H9 (cell line): Measurements from ENCODE around the gene ARPC5. TPM values are rescaled to one million over a fixed set of nuclear protein-coding genes. Genes with fewer than 3 reads are reported as not detected.

Experiments used
- DNase-seq: peaks from one replicate; pipeline ENCODE4 v3.0.0-alpha.2; 2017
- H2AFZ ChIP-seq: one replicate; pipeline ENCODE4 v1.6.1; 2013; ENCODE audit warnings: mild to moderate bottlenecking, low read length, control low read depth, moderate library complexity
- H2AK5ac ChIP-seq: 2 replicates; pipeline ENCODE4 v1.6.1; 2013; ENCODE audit warnings: low read length, control low read depth, mixed read lengths; ENCODE audit not compliant: insufficient read length
- H2BK120ac ChIP-seq: one replicate; pipeline ENCODE4 v1.6.1; 2013; ENCODE audit warnings: low read depth, mild to moderate bottlenecking, low read length, control low read depth, inconsistent platforms; ENCODE audit not compliant: poor library complexity, severe bottlenecking
- H2BK12ac ChIP-seq: 2 replicates; pipeline ENCODE4 v1.6.1; 2013; ENCODE audit warnings: low read length, control low read depth, mixed read lengths, low read depth; ENCODE audit not compliant: insufficient read length
- H2BK15ac ChIP-seq: 2 replicates; pipeline ENCODE4 v1.6.1; 2013; ENCODE audit warnings: low read depth, low read length, control low read depth
- H2BK20ac ChIP-seq: one replicate; pipeline ENCODE4 v1.6.1; 2013; ENCODE audit warnings: low read depth, mild to moderate bottlenecking, low read length, control low read depth, inconsistent platforms; ENCODE audit not compliant: poor library complexity, severe bottlenecking
- H2BK5ac ChIP-seq: 2 replicates; pipeline ENCODE4 v1.6.1; 2013; ENCODE audit warnings: low read length, control low read depth, mixed read lengths; ENCODE audit not compliant: insufficient read length
- H3K14ac ChIP-seq: 2 replicates; pipeline ENCODE4 v1.6.1; 2013; ENCODE audit warnings: low read length, control low read depth; ENCODE audit not compliant: insufficient read depth
- H3K18ac ChIP-seq: 2 replicates; pipeline ENCODE4 v1.6.1; 2013; ENCODE audit warnings: low read depth, mild to moderate bottlenecking, mixed read lengths, low read length, control low read depth; ENCODE audit not compliant: insufficient read length
- H3K23ac ChIP-seq: 2 replicates; pipeline ENCODE4 v1.6.1; 2013; ENCODE audit warnings: low read length, control low read depth, mixed read lengths, low read depth; ENCODE audit not compliant: insufficient read length
- H3K23me2 ChIP-seq: 2 replicates; pipeline ENCODE4 v1.6.1; 2013; ENCODE audit warnings: low read depth, mild to moderate bottlenecking, mixed read lengths, low read length, control low read depth; ENCODE audit not compliant: insufficient read length, poor library complexity, severe bottlenecking
- H3K27ac ChIP-seq: 2 replicates; pipeline ENCODE4 v1.5.1; 2013; ENCODE audit warnings: low read length, control low read depth, mixed read lengths, low read depth; ENCODE audit not compliant: insufficient read length
- H3K27me3 ChIP-seq: 2 replicates; pipeline ENCODE4 v1.6.1; 2013; ENCODE audit warnings: low read length, control low read depth, inconsistent platforms; ENCODE audit not compliant: insufficient read depth
- H3K4ac ChIP-seq: 2 replicates; pipeline ENCODE4 v1.6.1; 2013; ENCODE audit warnings: low read depth, mild to moderate bottlenecking, control low read depth, inconsistent platforms, low read length, moderate library complexity
- H3K4me1 ChIP-seq: 2 replicates; pipeline ENCODE4 v1.6.1; 2013; ENCODE audit warnings: low read length, control low read depth, inconsistent platforms; ENCODE audit not compliant: insufficient read depth
- H3K4me2 ChIP-seq: 2 replicates; pipeline ENCODE4 v1.6.1; 2013; ENCODE audit warnings: low read length, control low read depth, mixed read lengths; ENCODE audit not compliant: insufficient read length, insufficient read depth
- H3K56ac ChIP-seq: 2 replicates; pipeline ENCODE4 v1.6.1; 2013; ENCODE audit warnings: low read depth, mild to moderate bottlenecking, mixed read lengths, low read length, control low read depth; ENCODE audit not compliant: insufficient read length
- H3K79me1 ChIP-seq: 2 replicates; pipeline ENCODE4 v1.6.1; 2013; ENCODE audit warnings: low read depth, mild to moderate bottlenecking, moderate library complexity, low read length, control low read depth, inconsistent platforms; ENCODE audit not compliant: insufficient read depth, poor library complexity, severe bottlenecking
- H3K79me2 ChIP-seq: 2 replicates; pipeline ENCODE4 v1.6.1; 2013; ENCODE audit warnings: low read length, control low read depth, inconsistent platforms; ENCODE audit not compliant: insufficient read depth
- H3K9ac ChIP-seq: 2 replicates; pipeline ENCODE4 v1.6.1; 2013; ENCODE audit warnings: low read length, control low read depth, mixed read lengths; ENCODE audit not compliant: insufficient read length; ENCODE audit errors: extremely low read depth
- H3K9me3 ChIP-seq: one replicate; pipeline ENCODE4 v1.6.1; 2013; ENCODE audit warnings: low read depth, low read length, inconsistent platforms; ENCODE audit not compliant: control insufficient read depth
- H3T11ph ChIP-seq: one replicate; pipeline ENCODE4 v1.6.1; 2013; ENCODE audit warnings: mild to moderate bottlenecking, low read length, control low read depth, inconsistent platforms
- H4K20me1 ChIP-seq: one replicate; pipeline ENCODE4 v1.6.1; 2013; ENCODE audit not compliant: control insufficient read depth, insufficient read length, insufficient read depth
- H4K5ac ChIP-seq: 2 replicates; pipeline ENCODE4 v1.6.1; 2013; ENCODE audit warnings: low read depth, mild to moderate bottlenecking, mixed read lengths, low read length, control low read depth; ENCODE audit not compliant: insufficient read length
- H4K8ac ChIP-seq: replicated peaks from 2 replicates; pipeline ENCODE4 v1.6.1; 2013; ENCODE audit warnings: low read length, control low read depth, mixed read lengths, low read depth; ENCODE audit not compliant: insufficient read length
- H4K91ac ChIP-seq: 2 replicates; pipeline ENCODE4 v1.6.1; 2013; ENCODE audit warnings: low read depth, mild to moderate bottlenecking, moderate library complexity, mixed read lengths, low read length, control low read depth; ENCODE audit not compliant: insufficient read length
- H3K27ac Mint-ChIP-seq, 3 experiments: 2 replicates in 2 of 3; 3 replicates in 1 of 3; pipeline ENCODE4 v1.8.0; 2020 to 2021; ENCODE audit warnings: mixed read lengths in 3 of 3, mild to moderate bottlenecking in 1 of 3, moderate library complexity in 1 of 3
- H3K27me3 Mint-ChIP-seq: 2 replicates; pipeline ENCODE4 v1.8.0; 2021; ENCODE audit warnings: low read depth, mild to moderate bottlenecking, moderate library complexity, mixed read lengths
- H3K36me3 Mint-ChIP-seq, 3 experiments: 2 replicates in 2 of 3; 3 replicates in 1 of 3; pipeline ENCODE4 v1.8.0; 2020 to 2021; ENCODE audit warnings: low read depth in 3 of 3, mixed read lengths in 3 of 3; ENCODE audit not compliant: insufficient read depth in 1 of 3
- H3K4me1 Mint-ChIP-seq, 2 experiments: 2 replicates each; pipeline ENCODE4 v1.8.0; 2020; ENCODE audit warnings: mixed read lengths in 2 of 2
- H3K4me3 Mint-ChIP-seq, 2 experiments: 2 replicates in 1 of 2; 3 replicates in 1 of 2; pipeline ENCODE4 v1.8.0; 2020 to 2021; ENCODE audit warnings: mild to moderate bottlenecking in 2 of 2, mixed read lengths in 2 of 2, moderate library complexity in 1 of 2
- H3K9me3 Mint-ChIP-seq, 2 experiments: 2 replicates in 1 of 2; 3 replicates in 1 of 2; pipeline ENCODE4 v1.8.0; 2020; ENCODE audit warnings: mild to moderate bottlenecking in 2 of 2, mixed read lengths in 2 of 2, moderate library complexity in 1 of 2
- WGBS: extraction: QIAGEN DNeasy Blood & Tissue Kit; methylation state at CpG from one replicate; pipeline ENCODE4 v1.1.7; 2013; ENCODE audit warnings: missing lambda C conversion rate, low lambda C conversion rate, mixed read lengths; ENCODE audit not compliant: insufficient read length; ENCODE audit errors: extremely low coverage; 5-methylcytosine and 5-hydroxymethylcytosine counted together
- total RNA-seq: library from RNA; stranded (reverse); gene quantifications from 2 replicates; pipeline ENCODE4 v1.2.1, GENCODE V29; 2021
- TF ChIP-seq, protein P1 (sequence below): fragments of 200-600 bp; sonication (generic); conservative IDR thresholded peaks from 3 replicates; pipeline ENCODE4 v1.8.0; 2021; ENCODE audit warnings: antibody characterized with exemption, mild to moderate bottlenecking

The ARPC5 gene
- total RNA-seq, 1 experiment from 2014 or later = 67.7 TPM

DNA sequence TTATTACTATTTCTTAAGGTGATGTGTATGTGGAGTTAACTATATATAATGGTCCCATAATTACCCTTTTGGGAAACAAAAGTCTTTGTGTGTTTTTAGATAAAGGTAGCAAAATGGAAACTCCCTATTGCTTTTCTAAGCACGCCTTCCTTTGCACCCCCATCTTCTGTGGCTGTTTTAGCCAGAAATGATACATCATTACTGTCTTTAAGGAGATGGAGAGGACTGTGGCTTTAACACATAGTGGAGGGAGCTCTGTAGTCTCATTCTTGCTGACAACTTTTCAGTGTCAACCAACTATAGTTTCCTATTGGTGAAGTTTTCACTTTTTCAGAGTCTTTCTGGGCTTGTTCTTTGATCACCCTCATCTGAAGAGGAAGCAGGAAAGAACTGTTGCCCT lies 16.5 kb upstream of the ARPC5 start:
- Mint-ChIP-seq H3K4me3 (no peak overlapping the region), H3K9me3 (no peaks in the 10 kb centered on the region; a peak in 2 of 5 replicates), H3K4me1 (peaks cover 6 to 7% of the 10 kb centered on the region in 2 experiments), H3K27me3 (no peaks in the 10 kb centered on the region), H3K36me3 (no peaks in the 10 kb centered on the region), H3K27ac (no peak overlapping the region)
- Histone ChIP-seq H4K91ac (no peak overlapping the region), H3K23me2 (no peaks in the 10 kb centered on the region), H3K23ac (no peak overlapping the region), H3K14ac (no peak overlapping the region), H2BK12ac (no peak overlapping the region), H2BK20ac (no peak overlapping the region), H3K4me2 (no peak overlapping the region), H3K18ac (no peak overlapping the region), H3K9ac (no peak overlapping the region), H2BK120ac (no peak overlapping the region), H3T11ph (no peak overlapping the region), H3K4me1 (no peaks in the 10 kb centered on the region), H3K79me1 (no peaks in the 10 kb centered on the region), H4K8ac (no peak overlapping the region), H3K9me3 (no peaks in the 10 kb centered on the region), H4K20me1 (no peaks in the 10 kb centered on the region), H2BK5ac (no peak overlapping the region), H3K79me2 (no peaks in the 10 kb centered on the region), H3K4ac (no peak overlapping the region), H2BK15ac (no peak overlapping the region), H2AFZ (no peak overlapping the region), H3K56ac (no peak overlapping the region), H3K27me3 (no peaks in the 10 kb centered on the region), H4K5ac (no peak overlapping the region), H2AK5ac (no peak overlapping the region), H3K27ac (no peak overlapping the region)
- no CpG with 5 or more reads among the region's 1 CpG for WGBS
- TF ChIP-seq, protein P1, sequence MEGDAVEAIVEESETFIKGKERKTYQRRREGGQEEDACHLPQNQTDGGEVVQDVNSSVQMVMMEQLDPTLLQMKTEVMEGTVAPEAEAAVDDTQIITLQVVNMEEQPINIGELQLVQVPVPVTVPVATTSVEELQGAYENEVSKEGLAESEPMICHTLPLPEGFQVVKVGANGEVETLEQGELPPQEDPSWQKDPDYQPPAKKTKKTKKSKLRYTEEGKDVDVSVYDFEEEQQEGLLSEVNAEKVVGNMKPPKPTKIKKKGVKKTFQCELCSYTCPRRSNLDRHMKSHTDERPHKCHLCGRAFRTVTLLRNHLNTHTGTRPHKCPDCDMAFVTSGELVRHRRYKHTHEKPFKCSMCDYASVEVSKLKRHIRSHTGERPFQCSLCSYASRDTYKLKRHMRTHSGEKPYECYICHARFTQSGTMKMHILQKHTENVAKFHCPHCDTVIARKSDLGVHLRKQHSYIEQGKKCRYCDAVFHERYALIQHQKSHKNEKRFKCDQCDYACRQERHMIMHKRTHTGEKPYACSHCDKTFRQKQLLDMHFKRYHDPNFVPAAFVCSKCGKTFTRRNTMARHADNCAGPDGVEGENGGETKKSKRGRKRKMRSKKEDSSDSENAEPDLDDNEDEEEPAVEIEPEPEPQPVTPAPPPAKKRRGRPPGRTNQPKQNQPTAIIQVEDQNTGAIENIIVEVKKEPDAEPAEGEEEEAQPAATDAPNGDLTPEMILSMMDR = no peak
- DNase-seq = no peak
